Uterus (tissue), 2 donors: Measurements from ENCODE around the gene RPS6KC1.

Source experiments
- POLR2A ChIP-seq, 2 donors: fragments of 450-650 bp; IDR thresholded peaks; one replicate each; pipeline ENCODE4 v1.6.1; 2016; ENCODE audit warnings: antibody characterized with exemption in 2 of 2, mild to moderate bottlenecking in 1 of 2, moderate library complexity in 1 of 2
- TF ChIP-seq, protein P1 (sequence below), 4 experiments: fragments of 200-600 bp in 2 of 4; fragments of 450-650 bp in 2 of 4; sonication (generic) in 2 of 4; IDR thresholded peaks; one replicate each; pipeline ENCODE4 v1.5.1; 2016 to 2019; ENCODE audit warnings: antibody characterized with exemption in 4 of 4, mild to moderate bottlenecking in 2 of 4, moderate library complexity in 1 of 4

DNA sequence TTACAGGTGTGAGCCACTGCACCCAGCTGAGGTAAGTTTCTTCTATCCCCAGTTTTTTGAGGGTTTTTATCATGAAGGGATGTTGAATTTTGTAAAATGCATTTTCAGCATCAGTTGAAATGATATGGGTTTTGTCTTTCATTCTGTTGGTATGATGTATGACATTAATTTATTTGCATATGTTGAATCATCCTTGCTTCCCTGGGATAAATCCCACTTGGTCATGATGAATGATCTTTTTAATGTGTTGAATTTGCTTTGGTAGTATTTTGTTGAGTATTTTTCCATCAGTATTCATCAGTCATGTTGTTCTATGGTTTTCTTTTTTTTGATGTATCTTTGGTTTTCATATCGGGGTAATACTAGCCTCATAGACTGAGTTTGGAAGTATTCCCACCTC is 141.0 kb downstream of the RPS6KC1 start:
- TF ChIP-seq, protein P1, sequence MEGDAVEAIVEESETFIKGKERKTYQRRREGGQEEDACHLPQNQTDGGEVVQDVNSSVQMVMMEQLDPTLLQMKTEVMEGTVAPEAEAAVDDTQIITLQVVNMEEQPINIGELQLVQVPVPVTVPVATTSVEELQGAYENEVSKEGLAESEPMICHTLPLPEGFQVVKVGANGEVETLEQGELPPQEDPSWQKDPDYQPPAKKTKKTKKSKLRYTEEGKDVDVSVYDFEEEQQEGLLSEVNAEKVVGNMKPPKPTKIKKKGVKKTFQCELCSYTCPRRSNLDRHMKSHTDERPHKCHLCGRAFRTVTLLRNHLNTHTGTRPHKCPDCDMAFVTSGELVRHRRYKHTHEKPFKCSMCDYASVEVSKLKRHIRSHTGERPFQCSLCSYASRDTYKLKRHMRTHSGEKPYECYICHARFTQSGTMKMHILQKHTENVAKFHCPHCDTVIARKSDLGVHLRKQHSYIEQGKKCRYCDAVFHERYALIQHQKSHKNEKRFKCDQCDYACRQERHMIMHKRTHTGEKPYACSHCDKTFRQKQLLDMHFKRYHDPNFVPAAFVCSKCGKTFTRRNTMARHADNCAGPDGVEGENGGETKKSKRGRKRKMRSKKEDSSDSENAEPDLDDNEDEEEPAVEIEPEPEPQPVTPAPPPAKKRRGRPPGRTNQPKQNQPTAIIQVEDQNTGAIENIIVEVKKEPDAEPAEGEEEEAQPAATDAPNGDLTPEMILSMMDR (IDR thresholded peaks at IDR 0.05), result no peak
- TF ChIP-seq POLR2A (IDR thresholded peaks at IDR 0.05), result no peak
